Activated naive CD4-positive, alpha-beta T cell treated with anti-CD3 and anti-CD28 coated beads, Interleukin-2, amount 10 ng/mL, durations not matched to agents 7 days and 5 days (primary cell): Measurements from ENCODE around the gene RNF17.
"Not testable (repeated sequence)": the region's sequence is repeated elsewhere in the genome, so short reads cannot be mapped to it uniquely, and the experiment has no call there.

Experiments used
- CTCF ChIA-PET: fragments of 350-600 bp; sonication (Branson Sonifier 250); formaldehyde crosslinking; loops from one replicate; lab custom pipeline; 2021; ENCODE audit warnings: antibody characterized with exemption; lab: Charles Lee
- DNase-seq: peaks from one replicate; pipeline ENCODE4 v3.0.0-alpha.2; 2020
- H3K27ac Mint-ChIP-seq: one replicate; pipeline ENCODE4 v1.8.0; 2021; ENCODE audit warnings: mild to moderate bottlenecking, moderate library complexity, mixed read lengths
- H3K27me3 Mint-ChIP-seq: one replicate; pipeline ENCODE4 v1.8.0; 2021; ENCODE audit warnings: mild to moderate bottlenecking, mixed read lengths
- H3K36me3 Mint-ChIP-seq: one replicate; pipeline ENCODE4 v1.8.0; 2021; ENCODE audit warnings: mixed read lengths
- H3K4me1 Mint-ChIP-seq: one replicate; pipeline ENCODE4 v1.8.0; 2021; ENCODE audit warnings: mixed read lengths
- H3K4me3 Mint-ChIP-seq: one replicate; pipeline ENCODE4 v1.8.0; 2021; ENCODE audit warnings: mild to moderate bottlenecking, moderate library complexity, mixed read lengths
- H3K9me3 Mint-ChIP-seq: one replicate; pipeline ENCODE4 v1.8.0; 2021; ENCODE audit warnings: mixed read lengths

RNF17 gene

GRCh38 chr13:24764276-24764630 lies 284 bp downstream of the RNF17 start:
- Mint-ChIP-seq H3K9me3 (no peaks in the 10 kb centered on the region), H3K4me3 (no peak overlapping the region), H3K27me3 (peaks cover 6% of the 10 kb centered on the region), H3K36me3 (no peaks in the 10 kb centered on the region), H3K4me1 (no peaks in the 10 kb centered on the region), H3K27ac (no peak overlapping the region)
- DNase-seq, result no peak
- CTCF ChIA-PET, result no interaction called here

- Mint-ChIP-seq H3K36me3 (no peaks in the 10 kb centered on the region), H3K4me3 (no peak overlapping the region), H3K4me1 (no peaks in the 10 kb centered on the region), H3K27ac (no peak overlapping the region), H3K27me3 (peaks cover 6% of the 10 kb centered on the region), H3K9me3 (no peaks in the 10 kb centered on the region)
- DNase-seq, result no peak
- CTCF ChIA-PET, result no interaction called here
Measured at GRCh38 chr13:24777171-24777570, 13.2 kb downstream of the RNF17 start.

- Mint-ChIP-seq H3K27me3 (peaks cover 15% of the 10 kb centered on the region), H3K4me3 (no peak overlapping the region), H3K9me3 (peaks cover 4% of the 10 kb centered on the region), H3K4me1 (no peaks in the 10 kb centered on the region), H3K36me3 (no peaks in the 10 kb centered on the region), H3K27ac (no peak overlapping the region)
- CTCF ChIA-PET, result no interaction called here
- no peak for DNase-seq
Measured at GRCh38 chr13:24784319-24784718, 20.4 kb downstream of the RNF17 start.

- Mint-ChIP-seq H3K4me3 (no peak overlapping the region), H3K27me3 (peaks cover 3% of the 10 kb centered on the region), H3K27ac (no peak overlapping the region), H3K9me3 (peaks cover 4% of the 10 kb centered on the region), H3K4me1 (no peaks in the 10 kb centered on the region), H3K36me3 (no peaks in the 10 kb centered on the region)
- DNase-seq, result no peak
- CTCF ChIA-PET, result no interaction called here
Measured at GRCh38 chr13:24788538-24788937, 24.6 kb downstream of the RNF17 start.

- H3K9me3 Mint-ChIP-seq, result no peaks in the 10 kb centered on the region
- H3K4me1 Mint-ChIP-seq, result no peaks in the 10 kb centered on the region
- H3K27me3 Mint-ChIP-seq, result peaks cover 19% of the 10 kb centered on the region
- H3K4me3 Mint-ChIP-seq, result no peak overlapping the region
- H3K27ac Mint-ChIP-seq, result no peak overlapping the region
- no peaks in the 10 kb centered on the region for H3K36me3 Mint-ChIP-seq
- CTCF ChIA-PET, result no interaction called here
- no peak for DNase-seq
Measured at GRCh38 chr13:24802074-24802473, 38.1 kb downstream of the RNF17 start.

GRCh38 chr13:24821207-24821606 lies 57.2 kb downstream of the RNF17 start:
- CTCF ChIA-PET, result no interaction called here
- Mint-ChIP-seq H3K4me3 (no peak overlapping the region), H3K9me3 (no peaks in the 10 kb centered on the region), H3K4me1 (no peaks in the 10 kb centered on the region), H3K27ac (no peak overlapping the region), H3K27me3 (peaks cover 3% of the 10 kb centered on the region), H3K36me3 (no peaks in the 10 kb centered on the region)
- no peak for DNase-seq

GRCh38 chr13:24822640-24823039 lies 58.7 kb downstream of the RNF17 start:
- Mint-ChIP-seq H3K4me1 (no peaks in the 10 kb centered on the region), H3K36me3 (no peaks in the 10 kb centered on the region), H3K9me3 (no peaks in the 10 kb centered on the region), H3K27me3 (peaks cover 3% of the 10 kb centered on the region), H3K4me3 (no peak overlapping the region), H3K27ac (no peak overlapping the region)
- DNase-seq, result no peak
- CTCF ChIA-PET, result no interaction called here

GRCh38 chr13:24823122-24823710 lies 59.2 kb downstream of the RNF17 start:
- H3K4me1 Mint-ChIP-seq, H3K27me3 Mint-ChIP-seq, H3K9me3 Mint-ChIP-seq, H3K27ac Mint-ChIP-seq, CTCF ChIA-PET, H3K4me3 Mint-ChIP-seq, H3K36me3 Mint-ChIP-seq, DNase-seq: not testable (repeated sequence)

GRCh38 chr13:24827799-24828198 lies 63.8 kb downstream of the RNF17 start:
- Mint-ChIP-seq H3K9me3 (no peaks in the 10 kb centered on the region), H3K27ac (no peak overlapping the region), H3K4me1 (no peaks in the 10 kb centered on the region), H3K4me3 (no peak overlapping the region), H3K27me3 (peaks cover 8% of the 10 kb centered on the region), H3K36me3 (no peaks in the 10 kb centered on the region)
- CTCF ChIA-PET, result no interaction called here
- no peak for DNase-seq

- no peaks in the 10 kb centered on the region for H3K9me3 Mint-ChIP-seq
Measured at GRCh38 chr13:24834902-24835510, 71.0 kb downstream of the RNF17 start.

GRCh38 chr13:24837528-24837927 lies 73.6 kb downstream of the RNF17 start:
- H3K36me3 Mint-ChIP-seq, H3K9me3 Mint-ChIP-seq, CTCF ChIA-PET, H3K4me3 Mint-ChIP-seq, H3K27ac Mint-ChIP-seq, H3K4me1 Mint-ChIP-seq, DNase-seq: not testable (repeated sequence)
- peaks cover 27% of the 10 kb centered on the region for H3K27me3 Mint-ChIP-seq

More at GRCh38 chr13:24834902-24835510, 71.0 kb downstream of the RNF17 start:
- CTCF ChIA-PET, result no interaction called here
- no peak overlapping the region for H3K27ac Mint-ChIP-seq
- no peak overlapping the region for H3K4me3 Mint-ChIP-seq
- peaks cover 6% of the 10 kb centered on the region for H3K4me1 Mint-ChIP-seq
- no peak for DNase-seq
- H3K36me3 Mint-ChIP-seq, result no peaks in the 10 kb centered on the region
- peaks cover 26% of the 10 kb centered on the region for H3K27me3 Mint-ChIP-seq

GRCh38 chr13:24842549-24843274 lies 78.7 kb downstream of the RNF17 start:
- no peaks in the 10 kb centered on the region for H3K36me3 Mint-ChIP-seq
- H3K4me3 Mint-ChIP-seq, result no peak overlapping the region
- peaks cover 19% of the 10 kb centered on the region for H3K27me3 Mint-ChIP-seq
- no peaks in the 10 kb centered on the region for H3K4me1 Mint-ChIP-seq
- no peak overlapping the region for H3K27ac Mint-ChIP-seq
- no peak for DNase-seq
- H3K9me3 Mint-ChIP-seq, result no peaks in the 10 kb centered on the region
- CTCF ChIA-PET, result no interaction called here

- Mint-ChIP-seq H3K36me3 (no peaks in the 10 kb centered on the region), H3K27me3 (peaks cover 10% of the 10 kb centered on the region), H3K27ac (no peak overlapping the region), H3K4me3 (no peak overlapping the region), H3K9me3 (no peaks in the 10 kb centered on the region), H3K4me1 (no peaks in the 10 kb centered on the region)
- no peak for DNase-seq
- CTCF ChIA-PET, result no interaction called here
Measured at GRCh38 chr13:24851546-24851945, 87.6 kb downstream of the RNF17 start.

- no peak overlapping the region for H3K4me3 Mint-ChIP-seq
Measured at GRCh38 chr13:24854311-24854710, 90.3 kb downstream of the RNF17 start.

GRCh38 chr13:24858953-24859352 lies 95.0 kb downstream of the RNF17 start:
- Mint-ChIP-seq H3K4me3 (no peak overlapping the region), H3K27ac (no peak overlapping the region), H3K9me3 (no peaks in the 10 kb centered on the region), H3K4me1 (no peaks in the 10 kb centered on the region), H3K27me3 (peaks cover 14% of the 10 kb centered on the region), H3K36me3 (no peaks in the 10 kb centered on the region)
- CTCF ChIA-PET, result no interaction called here
- DNase-seq, result no peak

More at GRCh38 chr13:24854311-24854710, 90.3 kb downstream of the RNF17 start:
- H3K27me3 Mint-ChIP-seq, result peaks cover 11% of the 10 kb centered on the region
- CTCF ChIA-PET, result no interaction called here
- no peaks in the 10 kb centered on the region for H3K4me1 Mint-ChIP-seq
- no peak for DNase-seq
- no peak overlapping the region for H3K27ac Mint-ChIP-seq
- H3K36me3 Mint-ChIP-seq, result no peaks in the 10 kb centered on the region
- H3K9me3 Mint-ChIP-seq, result no peaks in the 10 kb centered on the region
